CD4-positive, alpha-beta T cell treated with Interleukin-2 at 100 ng/mL for 4 hours (primary cell): ENCODE data around the gene TSPYL4.
A peak's percentile ranks its signal among the peaks of the same experiment; 100 is the strongest.

Experiments used
- DNase-seq: peaks from one replicate; pipeline ENCODE4 v3.0.0-alpha.2; 2020; ENCODE audit warnings: low spot score

The TSPYL4 gene

DNA sequence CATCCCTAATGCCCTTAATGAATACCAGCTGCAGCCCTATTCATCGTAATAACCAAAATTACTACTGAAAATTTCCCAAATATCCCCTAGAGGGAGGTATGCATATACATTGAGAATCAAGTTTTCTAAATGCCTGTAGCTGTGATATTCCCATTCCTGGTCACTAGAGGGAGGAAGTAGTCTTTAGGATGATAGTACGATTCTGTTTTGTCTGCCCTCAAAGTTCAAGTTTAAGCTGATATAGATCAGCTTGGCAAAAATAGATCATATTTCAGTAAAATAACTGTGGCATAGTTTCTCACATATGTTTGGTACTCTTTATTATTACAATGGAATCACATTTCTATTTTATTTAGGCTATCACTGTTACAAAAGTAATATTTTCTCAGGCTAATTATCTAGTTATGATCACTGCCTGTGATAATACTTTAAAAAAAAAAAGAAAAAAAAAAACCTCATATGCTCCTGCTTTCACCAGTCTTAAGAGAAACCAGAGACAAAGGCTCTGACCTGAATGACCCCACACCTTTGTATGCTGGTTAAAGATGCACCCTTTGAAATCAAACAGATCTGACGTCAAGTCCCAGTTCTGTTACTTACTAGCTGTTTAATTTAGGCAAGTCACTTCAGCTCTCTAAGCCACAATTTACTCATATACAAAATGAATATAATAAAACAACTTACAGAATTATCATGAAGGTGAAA is 14.9 kb upstream of the TSPYL4 start:
- DNase-seq, result peak; percentile 67

DNA sequence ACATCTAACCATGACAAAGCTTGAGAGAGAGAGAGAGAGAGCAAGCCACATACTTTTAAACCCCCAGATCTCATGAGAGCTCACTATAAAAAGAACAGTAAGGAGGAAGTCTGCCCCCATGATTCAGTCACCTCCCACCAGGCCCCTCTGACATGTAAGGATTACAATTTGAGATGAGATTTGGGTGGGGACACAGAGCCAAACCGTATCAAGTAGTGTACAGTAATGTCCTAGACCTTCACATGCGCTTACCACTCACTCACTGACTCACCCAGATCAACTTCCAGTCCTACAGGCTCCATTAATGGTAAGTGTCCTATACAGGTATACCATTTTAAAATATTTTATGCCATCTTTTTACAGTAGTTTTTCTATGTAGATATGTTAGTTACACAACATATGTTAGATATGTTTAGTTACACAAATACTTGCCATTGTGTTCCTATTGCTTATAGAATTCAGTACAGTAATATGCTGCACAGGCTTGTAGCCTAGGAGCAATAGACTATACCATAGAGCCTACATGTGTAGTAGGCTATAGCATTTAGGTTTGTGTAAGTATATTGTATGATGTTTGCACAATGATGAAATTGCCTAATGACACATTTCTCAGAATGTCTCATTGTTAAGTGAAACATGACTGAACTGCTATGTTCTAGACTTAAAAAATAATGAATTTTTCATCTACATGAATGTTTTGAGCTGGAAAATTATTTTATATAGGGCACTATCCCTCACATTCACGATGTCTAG is 14.1 kb upstream of the TSPYL4 start:
- DNase-seq, result no peak

DNA sequence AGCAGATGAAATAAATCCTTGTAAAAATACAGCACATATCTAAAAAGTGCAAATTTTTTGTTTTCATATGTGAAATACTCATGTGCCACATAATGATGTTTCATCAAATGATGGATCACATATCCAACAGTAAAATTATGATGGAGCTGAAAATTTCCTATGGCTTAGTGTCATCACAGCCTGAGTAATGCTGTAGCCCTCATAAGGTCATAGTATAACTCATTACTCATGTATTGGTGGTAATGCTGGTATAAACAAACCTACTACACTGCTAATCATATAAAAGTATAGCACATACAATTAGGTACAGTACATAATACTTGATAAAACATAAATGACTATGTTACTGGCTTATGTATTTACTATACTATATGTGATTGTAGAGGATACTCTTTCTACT is 12.9 kb upstream of the TSPYL4 start:
- no peak for DNase-seq

DNA sequence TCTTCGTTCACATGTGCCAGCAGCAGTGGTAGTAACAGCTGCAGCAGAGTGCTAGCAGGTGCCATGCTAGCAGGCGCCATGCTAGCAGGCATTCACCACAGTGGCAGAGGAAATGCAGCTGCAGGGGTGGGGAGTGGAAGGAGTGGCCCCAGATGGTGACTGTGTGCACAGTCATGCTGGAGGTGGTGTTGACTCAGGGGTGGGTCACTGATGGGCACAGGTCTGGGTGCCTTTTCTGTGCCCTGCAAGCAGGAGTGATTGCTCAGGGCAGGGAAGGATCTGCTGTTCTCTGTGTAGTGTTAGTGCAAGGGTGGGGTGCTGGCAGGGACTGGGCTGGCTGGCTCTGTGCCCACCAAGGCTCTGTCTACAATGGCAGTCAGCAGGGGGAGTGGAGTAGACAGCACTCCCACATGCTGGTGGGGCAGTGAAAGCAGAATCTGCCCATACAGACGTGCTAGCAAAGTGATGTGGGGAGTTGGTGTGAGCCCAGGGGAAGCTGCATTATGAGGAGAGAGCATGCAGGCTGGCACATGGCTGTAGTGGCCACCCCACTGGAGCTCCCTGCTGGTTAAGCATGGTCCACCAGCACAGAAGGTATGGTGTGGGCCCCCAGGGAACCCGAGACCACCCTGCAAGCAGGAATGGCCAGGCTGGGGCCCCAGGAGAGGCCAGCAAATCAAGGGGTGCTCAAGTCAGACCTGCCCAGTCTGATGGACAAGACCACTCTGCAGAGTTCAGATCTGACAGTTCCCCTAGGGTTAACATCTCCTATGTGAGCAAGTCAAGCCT is 11.4 kb upstream of the TSPYL4 start:
- DNase-seq, result no peak

- DNase-seq, result no peak
Observed at GRCh38 chr6:116263353-116263752, 9.5 kb upstream of the TSPYL4 start.

- no peak for DNase-seq
Observed at GRCh38 chr6:116258520-116258919, 4.6 kb upstream of the TSPYL4 start.

DNA sequence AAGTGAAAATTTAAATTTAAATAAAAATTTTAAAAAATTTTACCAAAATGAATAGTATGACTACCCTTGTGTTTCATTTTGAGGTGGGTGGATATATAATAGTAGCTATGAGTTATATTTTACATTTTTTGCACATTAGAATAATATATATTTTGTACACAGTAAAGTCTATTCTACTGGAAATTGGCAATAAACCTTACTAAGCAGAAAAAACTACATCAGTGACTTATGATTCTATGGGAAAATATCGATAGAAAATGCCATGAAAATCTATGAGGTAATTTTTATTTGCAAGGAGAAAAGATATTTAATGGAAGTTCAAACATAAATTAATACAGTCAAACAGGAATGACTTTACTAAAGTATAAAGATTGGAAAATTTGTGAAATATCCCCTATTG is 2.8 kb upstream of the TSPYL4 start:
- DNase-seq, result no peak

- DNase-seq, result no peak
Observed at GRCh38 chr6:116255246-116255800, 1.4 kb upstream of the TSPYL4 start.

DNA sequence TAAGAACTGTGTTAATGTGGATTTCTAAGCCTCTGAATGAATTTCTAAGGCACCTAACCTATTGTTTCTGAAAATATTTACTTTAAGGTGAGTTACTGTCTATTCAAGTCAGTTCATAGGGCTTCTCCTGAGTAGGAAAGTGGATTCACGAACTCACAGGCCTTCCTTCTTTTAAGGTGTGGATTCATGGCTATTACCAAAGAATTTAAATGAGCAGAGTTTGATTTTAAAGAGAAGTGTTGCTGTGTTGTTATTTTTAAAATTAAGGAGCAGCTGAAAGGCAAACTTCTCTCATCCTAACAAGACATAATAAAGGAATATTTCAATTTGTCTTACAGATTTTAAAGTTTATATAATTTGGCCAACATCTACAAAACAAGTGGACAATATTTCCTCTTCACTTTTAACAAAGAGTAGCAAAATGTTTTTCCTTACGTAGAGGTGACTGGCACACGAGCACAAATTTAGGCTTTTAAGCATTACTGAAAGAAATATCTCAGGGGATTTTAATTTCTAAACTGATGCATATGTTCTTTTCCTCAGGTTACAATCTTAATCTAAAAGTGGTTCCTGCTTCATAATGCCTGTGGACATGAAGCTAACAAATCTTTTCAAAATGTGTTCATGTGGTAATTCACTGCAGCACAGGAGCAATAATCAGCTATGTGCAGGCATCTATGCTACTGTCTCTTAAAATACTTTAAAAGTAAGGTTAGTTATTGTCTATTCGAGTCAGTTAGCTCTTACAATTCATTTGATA is 602 bp upstream of the TSPYL4 start:
- no peak for DNase-seq

GRCh38 chr6:116253188-116253504 is 729 bp downstream of the TSPYL4 start:
- no peak for DNase-seq

DNA sequence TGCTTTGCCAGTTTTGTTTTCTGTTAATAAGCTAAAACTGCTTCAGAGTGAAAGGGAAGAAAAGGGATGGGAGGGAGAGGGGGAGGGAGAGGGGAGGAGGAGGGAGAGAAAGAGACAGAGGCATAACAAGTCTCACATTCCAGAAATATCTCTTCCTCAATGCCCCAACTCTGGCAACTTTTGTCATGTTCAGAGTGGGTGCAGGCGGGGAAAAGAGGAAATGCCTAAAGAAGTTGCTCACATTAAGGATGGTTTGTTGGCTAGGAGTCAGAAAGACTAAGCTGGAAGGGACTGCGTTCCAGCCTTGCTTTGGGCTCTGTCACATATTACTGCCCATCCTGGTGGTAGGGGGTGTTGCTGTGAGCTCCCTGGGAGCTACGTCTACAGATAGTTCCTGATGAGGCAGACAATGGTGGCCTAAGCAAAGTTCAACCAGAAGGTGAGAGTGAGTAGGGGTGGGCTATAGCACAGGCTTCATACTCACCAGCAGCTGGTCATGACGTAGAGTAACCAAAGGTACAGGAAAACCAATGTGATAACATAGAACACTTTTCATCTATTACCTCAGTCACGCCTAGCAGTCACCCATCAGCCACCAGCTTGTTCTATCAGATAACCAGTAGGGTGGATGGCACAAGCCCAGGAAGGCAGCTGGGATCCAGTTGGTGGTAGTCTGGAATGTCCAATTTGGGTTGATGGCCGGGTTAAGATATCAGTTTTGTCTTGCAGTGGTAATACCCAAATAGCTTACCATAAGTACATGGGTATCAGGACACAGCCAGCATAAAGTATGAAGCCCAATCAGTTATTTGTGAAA is 2.1 kb downstream of the TSPYL4 start:
- no peak for DNase-seq

- no peak for DNase-seq
Observed at GRCh38 chr6:116248577-116248976, 5.3 kb downstream of the TSPYL4 start.

GRCh38 chr6:116247285-116247684 is 6.6 kb downstream of the TSPYL4 start:
- no peak for DNase-seq

DNA sequence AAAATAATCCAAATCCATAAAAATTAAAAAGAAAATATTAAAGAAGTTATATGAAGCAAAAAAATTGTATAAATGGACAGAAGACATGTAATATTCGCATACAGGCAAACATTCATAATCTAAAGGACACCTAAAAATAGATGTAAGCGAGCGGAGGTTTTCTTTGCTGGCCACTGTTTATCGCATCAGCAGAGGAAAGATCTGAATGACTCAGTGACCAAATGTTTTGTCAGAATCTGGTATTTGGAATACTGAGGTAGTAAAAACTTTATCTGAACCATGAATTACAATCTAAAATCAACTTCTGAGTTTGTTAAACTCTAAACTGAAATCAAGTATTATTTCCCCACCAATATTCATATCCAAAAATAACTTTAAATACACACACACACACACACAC is 7.8 kb downstream of the TSPYL4 start:
- DNase-seq, result no peak

DNA sequence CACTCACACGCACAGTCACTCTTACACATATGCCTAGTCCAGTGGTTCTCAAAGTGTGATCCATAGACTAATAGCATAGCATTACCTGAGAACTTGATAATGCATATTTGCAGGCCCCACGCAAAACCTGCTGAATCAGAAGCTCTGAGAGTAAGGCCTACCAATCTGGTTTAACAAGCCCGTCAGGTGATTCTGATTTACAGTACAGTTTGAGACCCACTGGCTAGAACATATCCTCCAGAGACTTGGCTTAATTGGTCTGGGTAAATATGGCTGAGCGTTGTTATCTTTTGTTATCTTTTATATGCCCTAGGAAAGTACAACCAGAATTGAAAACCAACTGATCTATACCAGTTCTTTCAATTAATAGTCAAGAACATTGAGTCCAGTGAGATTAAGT is 9.6 kb downstream of the TSPYL4 start:
- DNase-seq, result no peak

- DNase-seq, result no peak
Observed at GRCh38 chr6:116239856-116240255, 14.0 kb downstream of the TSPYL4 start.

DNA sequence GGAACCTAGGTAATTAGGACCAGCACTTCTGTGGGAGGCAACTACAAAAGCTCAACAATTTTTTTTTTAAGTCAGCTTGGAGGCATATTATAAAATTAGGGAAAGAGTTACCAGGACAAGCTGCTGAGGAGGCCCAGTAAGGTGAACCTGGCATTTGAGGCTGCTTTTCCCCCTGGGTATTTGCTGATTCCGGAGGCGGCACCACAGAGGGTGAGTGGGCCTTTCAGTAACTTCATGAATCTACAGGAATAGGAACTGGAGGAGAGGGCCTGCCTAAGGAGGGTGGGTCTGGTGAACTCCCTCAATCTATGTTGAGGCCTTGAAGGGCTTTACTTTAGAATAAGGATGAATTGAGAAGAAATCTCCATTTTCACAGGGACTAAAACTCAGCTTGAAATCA is 14.6 kb downstream of the TSPYL4 start:
- DNase-seq, result no peak

- no peak for DNase-seq
Observed at GRCh38 chr6:116238083-116238482, 15.8 kb downstream of the TSPYL4 start.

- no peak for DNase-seq
Observed at GRCh38 chr6:116234689-116235088, 19.2 kb downstream of the TSPYL4 start.

DNA sequence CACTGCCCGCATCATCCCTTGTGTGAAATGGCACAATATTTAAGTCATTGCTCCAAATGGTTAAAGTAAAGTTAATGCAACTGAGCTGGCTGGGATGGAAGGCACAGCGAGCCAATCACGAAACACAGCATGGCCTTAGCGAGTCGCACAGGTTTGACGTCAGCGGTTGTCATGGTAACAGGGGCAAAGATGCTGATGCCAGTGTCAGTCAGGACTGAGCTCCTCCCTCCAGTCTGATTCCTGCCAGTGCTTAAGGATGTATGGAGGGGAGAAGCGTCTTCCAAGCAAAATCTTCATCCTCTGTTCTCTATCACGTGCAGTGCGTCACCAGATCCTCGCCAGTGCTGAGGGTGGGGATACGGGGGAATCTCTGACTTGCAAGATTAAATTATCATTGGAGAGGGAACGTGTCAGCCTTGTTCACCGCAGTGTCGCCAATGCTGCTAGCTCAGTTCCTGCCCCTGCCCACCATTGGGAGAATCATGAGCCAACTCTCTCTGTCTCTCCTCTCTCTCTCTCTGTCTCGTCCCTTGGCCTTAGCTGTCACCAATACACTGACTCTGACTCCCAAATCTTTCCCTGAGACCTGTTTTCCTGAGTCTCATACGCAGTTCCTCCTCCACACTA is 24.5 kb downstream of the TSPYL4 start:
- no peak for DNase-seq

DNA sequence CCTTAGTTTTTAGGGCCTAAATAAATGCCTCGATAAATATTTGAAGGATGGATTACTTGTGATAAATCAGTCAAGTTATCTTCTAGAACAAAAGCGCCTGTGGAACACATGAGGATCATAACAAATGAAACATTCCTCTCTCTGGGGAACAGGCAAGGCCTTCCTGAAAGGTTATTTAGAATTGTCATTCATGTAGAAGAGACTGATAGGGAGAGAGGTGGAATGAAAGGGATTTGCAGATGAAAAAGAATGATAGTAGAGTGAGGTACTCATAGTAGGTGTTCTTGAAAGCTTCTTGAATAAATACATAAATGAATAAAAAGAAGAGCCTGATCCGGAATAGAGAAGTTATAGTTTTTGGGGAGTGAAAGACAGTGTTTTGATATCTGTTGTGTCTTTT is 30.5 kb downstream of the TSPYL4 start:
- no peak for DNase-seq
